Neural crest cell (in vitro differentiated cells): ENCODE measurements around the gene MPZL3. TPM values are rescaled to one million over a fixed set of nuclear protein-coding genes. Genes with fewer than 3 reads are reported as not detected.

Source experiments
- DNase-seq: peaks from one replicate; pipeline ENCODE4 v3.0.0; 2021; ENCODE audit warnings: low read depth, mixed read lengths, low spot score
- H3K27ac Mint-ChIP-seq: one replicate; pipeline ENCODE4 v1.8.0; 2021; ENCODE audit warnings: mild to moderate bottlenecking, mixed read lengths; ENCODE audit not compliant: unreplicated experiment
- H3K27me3 Mint-ChIP-seq: 2 replicates; pipeline ENCODE4 v1.8.0; 2021; ENCODE audit warnings: low read depth, mild to moderate bottlenecking, mixed read lengths
- H3K36me3 Mint-ChIP-seq: 2 replicates; pipeline ENCODE4 v1.8.0; 2021; ENCODE audit warnings: low read depth, mild to moderate bottlenecking, mixed read lengths
- H3K4me1 Mint-ChIP-seq: 2 replicates; pipeline ENCODE4 v1.8.0; 2021; ENCODE audit warnings: mixed read lengths
- H3K4me3 Mint-ChIP-seq: one replicate; pipeline ENCODE4 v1.8.0; 2021; ENCODE audit warnings: mild to moderate bottlenecking, mixed read lengths
- H3K9me3 Mint-ChIP-seq: 2 replicates; pipeline ENCODE4 v1.8.0; 2021; ENCODE audit warnings: mixed read lengths
- CTCF ChIP-seq: fragments of 200-600 bp; sonication (generic); conservative IDR thresholded peaks from 2 replicates; pipeline ENCODE4 v1.5.0; 2021; ENCODE audit warnings: antibody characterized with exemption, mild to moderate bottlenecking
- total RNA-seq: library from RNA; stranded (reverse); gene quantifications from 2 replicates; pipeline ENCODE4 v1.2.1, GENCODE V29; 2021

MPZL3 gene
- total RNA-seq, 1 donor from 2014 or later: 0.35 TPM

- H3K27ac Mint-ChIP-seq: no peak overlapping the region
- H3K9me3 Mint-ChIP-seq: no peaks in the 10 kb centered on the region
- peaks cover 50% of the 10 kb centered on the region for H3K27me3 Mint-ChIP-seq
- no peak for TF ChIP-seq CTCF
- H3K4me1 Mint-ChIP-seq: no peaks in the 10 kb centered on the region
- DNase-seq: no peak
- H3K4me3 Mint-ChIP-seq: no peak overlapping the region
- H3K36me3 Mint-ChIP-seq: no peaks in the 10 kb centered on the region
Observed at GRCh38 chr11:118283756-118284350, 31.7 kb upstream of the MPZL3 start.

DNA sequence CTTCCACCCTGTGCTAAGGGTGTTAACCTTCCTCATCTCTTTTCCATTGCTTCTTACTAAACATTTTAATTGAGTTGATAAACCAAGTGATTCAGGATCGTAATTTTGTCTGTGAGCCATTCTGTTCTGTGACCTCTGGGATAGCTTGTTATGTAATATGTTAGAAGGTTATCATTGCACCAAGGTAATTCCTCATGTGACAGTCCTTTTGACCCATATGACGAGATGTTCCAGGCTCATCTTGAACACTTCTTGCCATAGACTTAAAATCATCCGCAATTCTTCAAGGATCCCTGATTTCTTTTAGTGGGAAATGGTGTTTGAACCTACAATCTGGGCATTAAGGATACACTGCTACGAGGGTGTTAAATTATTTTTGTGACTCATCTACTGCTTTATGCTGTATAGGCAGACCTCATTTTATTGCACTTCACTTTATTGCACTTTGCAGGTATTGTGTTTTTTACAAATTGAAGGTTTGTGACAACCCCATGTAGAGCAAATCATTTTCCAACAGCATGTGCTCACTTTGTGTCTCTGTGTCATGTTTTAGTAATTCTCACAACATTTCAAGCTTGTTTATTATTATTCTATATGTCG lies 31.0 kb upstream of the MPZL3 start:
- Mint-ChIP-seq H3K27ac (no peak overlapping the region), H3K27me3 (peaks cover 53% of the 10 kb centered on the region), H3K4me3 (no peak overlapping the region), H3K9me3 (no peaks in the 10 kb centered on the region), H3K36me3 (no peaks in the 10 kb centered on the region), H3K4me1 (no peaks in the 10 kb centered on the region)
- no peak for DNase-seq
- no peak for TF ChIP-seq CTCF

DNA sequence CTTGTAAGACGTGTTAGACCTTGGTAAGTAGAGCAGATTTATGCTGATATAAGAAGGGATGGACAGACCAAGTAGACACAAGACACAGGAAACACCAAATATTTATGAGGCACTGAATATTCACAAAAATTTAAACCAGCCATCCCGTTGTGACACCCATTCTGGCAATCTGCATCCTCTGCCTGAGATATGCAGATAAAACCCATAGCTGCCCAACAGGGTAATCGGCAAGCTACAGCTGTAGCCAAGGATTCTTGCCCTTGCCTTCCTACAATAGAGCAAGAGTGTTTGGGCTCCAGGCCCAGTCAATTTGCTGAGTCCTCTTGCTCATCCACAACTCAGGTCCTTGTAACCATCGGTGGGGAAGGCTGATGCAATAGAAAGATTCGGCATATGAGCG lies 30.4 kb upstream of the MPZL3 start:
- H3K4me3 Mint-ChIP-seq: no peak overlapping the region
- no peak for TF ChIP-seq CTCF
- peaks cover 53% of the 10 kb centered on the region for H3K27me3 Mint-ChIP-seq
- H3K36me3 Mint-ChIP-seq: no peaks in the 10 kb centered on the region
- no peaks in the 10 kb centered on the region for H3K4me1 Mint-ChIP-seq
- no peak overlapping the region for H3K27ac Mint-ChIP-seq
- no peak for DNase-seq
- H3K9me3 Mint-ChIP-seq: no peaks in the 10 kb centered on the region

DNA sequence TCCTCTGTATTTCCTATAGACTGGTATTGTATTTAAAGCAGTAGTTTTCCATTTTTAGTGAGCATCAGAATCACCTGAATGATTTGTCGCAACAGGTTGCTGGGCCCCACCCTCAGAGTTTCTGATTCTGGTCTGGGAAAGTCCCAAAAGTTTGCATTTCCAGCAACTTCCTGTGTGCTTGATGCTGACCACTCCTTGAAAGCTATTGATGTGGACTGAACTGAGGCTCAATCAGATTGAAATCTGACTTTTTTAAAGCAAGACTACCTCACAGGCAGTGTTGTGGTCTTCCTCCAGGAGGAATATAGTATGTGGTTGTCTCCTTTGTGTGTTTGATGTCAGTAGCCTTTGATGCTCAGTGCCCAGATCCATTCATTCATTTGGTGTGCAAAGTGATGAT lies 29.1 kb upstream of the MPZL3 start:
- Mint-ChIP-seq H3K27ac (no peak overlapping the region), H3K36me3 (no peaks in the 10 kb centered on the region), H3K4me1 (no peaks in the 10 kb centered on the region), H3K27me3 (peaks cover 54% of the 10 kb centered on the region), H3K4me3 (no peak overlapping the region), H3K9me3 (no peaks in the 10 kb centered on the region)
- no peak for TF ChIP-seq CTCF
- DNase-seq: no peak

- Mint-ChIP-seq H3K27ac (no peak overlapping the region), H3K36me3 (no peaks in the 10 kb centered on the region), H3K4me1 (no peaks in the 10 kb centered on the region), H3K27me3 (peaks cover 64% of the 10 kb centered on the region), H3K4me3 (no peak overlapping the region), H3K9me3 (no peaks in the 10 kb centered on the region)
- no peak for DNase-seq
- no peak for TF ChIP-seq CTCF
Observed at GRCh38 chr11:118277312-118277711, 25.1 kb upstream of the MPZL3 start.
